Gastrocnemius medialis (tissue), 4 donors: ENCODE data around the gene ZNF296.

Experiments used
- CTCF ChIP-seq, 5 experiments: fragments of 450-650 bp in 3 of 5; fragments of 200-600 bp in 2 of 5; sonication (generic) in 2 of 5; IDR thresholded peaks in 4 of 5; conservative IDR thresholded peaks in 1 of 5; 1 replicate in 4 of 5; 2 replicates in 1 of 5; pipeline ENCODE4 v1.5.1; 2016 to 2019; ENCODE audit warnings: antibody characterized with exemption in 5 of 5, mild to moderate bottlenecking in 3 of 5, moderate library complexity in 3 of 5
- POLR2A ChIP-seq, 2 donors: fragments of 450-650 bp; IDR thresholded peaks; one replicate each; pipeline ENCODE4 v1.6.1; 2017; ENCODE audit warnings: antibody characterized with exemption in 2 of 2, mild to moderate bottlenecking in 2 of 2, moderate library complexity in 2 of 2

- TF ChIP-seq CTCF (IDR thresholded peaks at IDR 0.05 in 4 of 5, conservative IDR thresholded peaks at IDR 0.05 in 1 of 5) (no peak), POLR2A (IDR thresholded peaks at IDR 0.05) (no peak)
Observed at GRCh38 chr19:45068041-45068440, 8.2 kb downstream of the ZNF296 start.
